Left forelimb (tissue), 1 donor: ENCODE results near the gene OGDHL.
"Not testable (repeated sequence)": the region's sequence is repeated elsewhere in the genome, so short reads cannot be mapped to it uniquely, and the experiment has no call there.

Source experiments
- DNase-seq: peaks from one replicate; pipeline ENCODE4 v3.0.0-alpha.2; 2018; ENCODE audit warnings: low spot score

Gene OGDHL

DNA sequence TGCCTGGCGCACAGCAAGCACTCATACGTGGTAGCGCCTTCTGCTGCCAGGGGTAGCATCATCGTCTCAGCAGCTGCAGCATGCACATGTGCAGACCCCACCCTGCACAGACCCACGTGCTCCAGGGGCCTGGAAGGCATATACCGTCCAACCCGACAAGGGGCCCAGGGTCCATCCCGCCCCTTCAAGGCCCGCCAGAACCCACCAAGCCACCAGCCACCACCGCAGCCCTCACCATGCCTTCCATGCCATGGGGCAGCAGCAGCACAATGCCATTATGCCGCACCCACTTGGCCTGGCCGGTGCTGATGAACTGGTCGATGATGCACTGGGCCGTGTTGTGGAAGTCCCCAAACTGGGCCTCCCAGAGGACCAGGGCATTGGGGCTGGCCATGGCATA lies 22.7 kb downstream of the OGDHL start:
- no peak for DNase-seq

DNA sequence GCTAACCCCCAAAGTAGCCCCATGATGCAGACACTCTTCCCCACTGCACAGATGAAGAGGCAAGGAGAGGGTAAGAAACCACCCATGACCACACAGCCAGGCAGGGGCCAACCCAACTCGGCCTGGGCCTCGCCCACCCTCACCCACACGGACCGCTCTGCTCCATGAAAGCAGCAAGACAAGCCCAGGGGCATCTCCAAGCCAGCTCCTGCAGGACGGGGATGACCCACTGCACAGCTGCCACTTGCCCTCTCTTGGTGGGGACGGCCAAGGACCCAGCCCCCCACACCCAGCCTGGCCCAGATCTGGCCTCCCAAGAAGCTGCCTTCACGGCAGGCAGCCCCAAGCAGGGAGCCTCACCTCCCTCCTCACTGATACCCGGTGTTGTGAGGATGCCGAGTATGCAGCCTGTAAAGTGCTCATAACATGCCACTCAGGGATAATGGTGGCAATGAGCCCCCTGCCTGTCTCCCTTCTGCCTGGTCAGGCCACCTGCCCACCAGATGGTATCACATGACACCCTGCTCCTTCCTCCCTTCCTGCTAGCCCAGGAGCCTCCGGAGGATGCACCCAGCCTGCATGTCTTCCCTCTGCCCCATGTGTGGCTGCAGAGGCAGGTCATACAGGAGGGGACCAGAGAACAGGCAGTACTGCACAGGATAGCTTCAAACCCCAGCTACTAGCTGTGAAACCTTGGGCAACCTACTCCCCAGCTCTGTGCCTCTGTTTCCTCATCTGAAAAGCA lies 23.3 kb downstream of the OGDHL start:
- no peak for DNase-seq

DNA sequence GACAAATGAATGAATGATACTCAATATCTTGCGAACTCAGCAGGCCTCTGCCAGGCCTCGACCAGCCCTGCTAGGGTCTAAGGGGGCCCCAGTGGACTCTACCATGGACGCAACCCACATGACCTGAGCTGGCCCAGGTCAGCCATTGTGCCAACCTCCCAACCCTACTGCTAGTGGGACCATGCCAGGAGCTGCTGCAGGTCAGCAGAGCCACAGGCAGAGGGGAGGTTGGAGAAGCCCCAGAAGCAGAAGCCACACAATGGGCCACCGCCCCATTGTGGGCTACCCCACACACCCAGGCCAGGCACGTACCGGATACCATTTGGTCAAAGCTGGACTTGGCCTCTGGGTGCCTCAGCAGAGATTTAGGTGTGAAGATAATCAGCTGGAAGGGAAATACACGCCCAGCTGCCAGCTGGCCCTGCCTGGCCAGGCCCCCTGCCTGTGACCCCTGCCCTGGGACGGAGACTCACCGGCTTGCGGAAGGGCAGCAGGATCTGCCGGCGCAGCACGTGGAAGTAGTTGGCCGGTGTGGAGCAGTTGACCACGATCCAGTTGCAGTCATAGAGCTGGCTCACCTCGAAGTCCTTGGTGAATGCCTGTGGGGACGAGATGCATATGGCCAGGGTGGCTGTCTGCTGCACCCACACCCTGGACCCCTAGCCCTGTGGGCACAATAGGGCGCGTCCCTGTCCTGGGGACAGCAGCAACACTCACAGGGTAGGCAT lies 24.5 kb downstream of the OGDHL start:
- DNase-seq, result no peak

DNA sequence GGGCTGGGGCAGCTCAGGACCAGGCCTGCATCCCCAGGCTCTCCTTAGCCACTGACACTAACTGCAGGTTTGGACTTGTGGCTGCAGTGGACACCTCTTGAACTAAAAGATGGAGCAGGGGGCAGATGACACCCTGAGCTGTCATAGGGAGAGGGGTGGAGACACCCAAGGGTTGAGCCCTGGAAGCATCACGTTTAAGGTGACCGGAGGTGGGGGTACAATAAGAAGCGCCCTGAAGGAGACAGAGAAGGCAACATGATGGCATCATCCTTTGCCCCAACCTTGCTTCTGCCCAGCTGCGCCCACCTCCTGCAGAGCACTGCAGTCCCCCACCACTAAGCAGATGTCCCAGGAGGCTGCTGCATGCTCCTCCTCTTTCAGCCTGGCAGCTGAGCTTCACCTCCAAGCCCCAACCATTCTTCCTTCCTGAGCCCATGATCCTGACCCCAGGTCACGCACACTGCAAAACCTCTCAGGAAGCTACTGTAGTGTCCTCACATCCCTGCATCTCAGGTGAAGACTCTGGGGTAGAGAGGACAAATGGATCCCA lies 25.5 kb downstream of the OGDHL start:
- no peak for DNase-seq

DNA sequence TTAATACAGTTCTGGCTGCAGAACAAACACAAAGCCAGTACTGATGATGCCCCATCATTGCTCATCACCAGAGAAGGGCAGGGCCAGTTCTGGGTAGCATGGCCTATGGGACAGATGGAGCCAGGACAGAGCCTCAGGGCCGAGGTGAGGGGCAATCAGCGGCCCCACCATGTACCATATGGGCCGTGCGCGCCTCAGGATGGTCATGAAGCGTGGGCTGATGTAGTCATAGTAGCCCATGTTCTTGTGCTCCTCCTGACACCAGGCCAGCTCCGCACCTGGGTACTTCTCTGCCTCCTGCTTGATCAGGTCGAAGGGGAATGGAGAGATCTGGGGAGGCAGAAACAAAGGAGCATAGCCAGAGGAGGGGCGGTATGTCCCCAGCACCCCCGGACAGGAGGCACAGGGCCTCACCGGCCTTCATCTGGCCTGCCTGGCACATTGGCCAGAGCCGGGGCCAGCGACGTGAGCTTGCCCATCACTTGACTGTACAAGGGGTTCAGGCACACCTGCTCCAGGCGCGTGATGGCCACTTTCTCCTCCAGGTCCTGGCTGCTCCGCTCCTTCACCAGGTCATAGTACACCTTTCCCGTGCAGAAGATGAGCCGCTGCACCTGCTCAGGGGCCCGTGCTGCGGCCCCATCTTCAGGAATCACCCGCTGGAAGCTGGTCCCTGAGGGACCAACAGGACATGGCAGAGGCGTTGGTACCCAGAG lies 26.1 kb downstream of the OGDHL start:
- DNase-seq, result no peak

DNA sequence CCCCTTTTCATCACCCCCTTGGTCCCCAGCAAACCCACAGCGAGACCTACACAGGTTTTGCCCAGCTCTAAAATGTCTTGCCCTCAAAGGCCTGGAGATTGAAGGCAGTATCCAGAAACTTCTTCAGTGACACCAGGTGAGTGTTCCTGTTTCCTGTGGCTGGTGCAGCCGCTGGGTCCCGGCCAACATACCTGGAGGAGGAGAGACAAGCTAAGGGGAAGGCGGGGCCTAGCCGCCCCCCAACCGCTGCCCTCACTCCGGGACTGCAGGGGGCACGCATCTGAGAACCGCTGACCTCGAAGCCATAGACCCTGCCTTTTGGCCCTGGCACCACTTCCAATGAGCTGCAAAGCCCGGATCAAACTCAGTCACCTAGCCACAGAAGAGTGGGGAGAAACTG lies 27.0 kb downstream of the OGDHL start:
- DNase-seq, result no peak

DNA sequence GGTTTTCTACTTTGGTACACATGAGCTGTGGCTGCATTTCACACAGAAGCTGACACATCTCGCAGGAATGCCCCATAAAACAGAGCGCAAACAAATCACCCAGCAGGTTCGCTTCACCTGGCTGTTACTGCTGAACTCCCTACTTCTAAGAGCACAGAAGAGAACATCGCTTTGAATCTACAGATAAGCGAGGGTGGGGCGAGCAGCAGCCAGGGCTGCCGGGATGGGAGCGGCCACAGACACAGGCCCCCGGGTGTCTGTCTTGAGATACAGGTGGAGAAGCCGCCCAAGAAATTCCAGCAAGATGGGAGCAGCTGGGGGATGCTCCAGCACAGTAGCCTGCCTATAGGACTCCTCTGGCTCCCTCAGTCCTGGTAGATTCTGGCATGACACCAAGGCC lies 27.4 kb downstream of the OGDHL start:
- DNase-seq, result no peak

DNA sequence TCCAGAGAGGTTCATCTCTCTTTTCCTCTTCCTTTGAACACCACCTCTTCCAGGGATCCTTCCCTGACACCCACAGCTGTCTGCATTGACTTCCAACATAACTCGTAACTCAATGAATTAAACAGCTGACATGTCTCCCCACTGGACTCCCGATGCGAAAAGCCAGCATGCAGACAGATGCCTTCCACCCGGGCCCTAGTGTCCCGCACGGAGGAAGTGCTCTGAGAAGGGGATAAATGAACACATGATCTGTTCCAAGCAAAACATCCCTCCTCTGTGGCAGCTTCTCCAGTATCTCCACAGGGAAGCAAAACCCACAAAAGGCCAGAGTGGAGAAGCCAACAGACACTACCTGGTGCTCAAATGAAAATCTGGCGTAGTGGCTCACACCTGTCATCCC lies 28.3 kb downstream of the OGDHL start:
- DNase-seq, result no peak

DNA sequence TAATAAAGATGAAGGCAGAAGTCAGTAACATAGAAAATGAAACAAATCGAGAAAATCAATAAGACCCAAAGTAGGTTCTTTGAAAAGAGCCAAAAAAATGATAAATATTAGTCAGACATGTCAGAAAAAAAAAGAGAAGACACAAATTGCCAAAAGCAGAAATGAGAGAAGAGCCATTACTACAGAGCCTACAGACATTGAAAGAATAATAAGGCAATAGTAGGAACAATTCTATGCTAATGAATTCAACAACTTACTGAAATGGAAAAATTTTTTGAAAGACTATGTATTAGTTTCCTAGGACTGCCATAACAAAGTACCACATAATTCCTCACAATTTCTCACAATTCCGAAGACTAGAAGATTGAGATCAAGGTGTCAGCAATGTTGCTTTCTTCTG lies 35.5 kb downstream of the OGDHL start:
- DNase-seq, result no peak

DNA sequence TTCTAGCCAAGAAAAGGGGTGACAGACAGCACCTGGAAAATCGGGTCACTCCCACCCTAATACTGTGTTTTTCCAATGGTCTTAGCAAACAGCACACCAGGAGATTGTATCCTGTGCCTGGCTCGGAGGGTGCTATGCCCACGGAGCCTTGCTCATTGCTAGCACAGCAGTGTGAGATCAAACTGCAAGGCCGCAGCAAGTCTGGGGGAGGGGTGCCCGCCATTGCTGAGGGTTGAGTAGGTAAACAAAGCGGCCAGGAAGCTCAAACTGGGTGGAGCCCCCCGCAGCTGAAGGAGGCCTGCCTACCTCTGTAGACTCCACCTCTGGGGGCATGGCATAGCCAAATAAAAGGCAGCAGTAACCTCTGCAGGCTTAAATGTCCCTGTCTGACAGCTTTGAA lies 47.0 kb downstream of the OGDHL start:
- DNase-seq, result not testable (repeated sequence)

DNA sequence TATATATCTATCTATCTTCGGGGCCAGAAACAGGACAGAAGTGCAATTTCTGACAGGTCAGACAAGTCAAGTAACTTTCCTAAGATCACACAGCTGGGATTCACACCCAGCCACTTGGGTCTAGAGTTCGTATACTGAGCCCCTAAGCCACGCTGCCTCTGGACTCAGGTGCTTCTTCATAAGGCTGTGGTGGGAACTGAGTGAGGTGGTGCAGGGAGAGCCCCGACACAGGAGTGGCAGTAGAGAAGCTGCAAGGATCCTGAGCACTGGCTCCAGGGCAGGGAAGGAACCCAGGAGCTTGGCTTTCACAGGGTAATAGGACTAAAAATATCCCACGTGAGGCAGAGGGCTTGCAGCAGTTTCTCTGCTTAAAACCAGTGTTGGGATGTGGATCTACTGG lies 48.9 kb downstream of the OGDHL start:
- DNase-seq, result no peak

DNA sequence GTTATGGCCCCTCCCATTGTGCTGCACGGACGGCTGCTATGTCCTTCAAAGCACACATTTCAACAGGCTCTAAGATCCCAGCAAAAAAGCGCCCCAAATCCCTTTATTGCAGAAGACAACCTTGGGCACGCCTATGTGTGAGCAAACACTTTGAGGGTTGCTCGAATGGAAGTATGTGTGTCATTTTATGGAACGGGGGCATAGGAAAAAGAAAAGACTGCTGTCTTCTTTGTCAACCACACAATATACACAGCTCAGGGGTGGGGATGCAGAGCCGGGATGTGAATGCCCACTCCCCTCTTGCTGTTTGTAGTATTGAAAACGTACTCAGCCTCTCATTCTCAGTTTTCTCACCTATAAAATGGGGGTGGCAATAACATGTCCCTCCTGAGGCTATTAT lies 50.6 kb downstream of the OGDHL start:
- no peak for DNase-seq

DNA sequence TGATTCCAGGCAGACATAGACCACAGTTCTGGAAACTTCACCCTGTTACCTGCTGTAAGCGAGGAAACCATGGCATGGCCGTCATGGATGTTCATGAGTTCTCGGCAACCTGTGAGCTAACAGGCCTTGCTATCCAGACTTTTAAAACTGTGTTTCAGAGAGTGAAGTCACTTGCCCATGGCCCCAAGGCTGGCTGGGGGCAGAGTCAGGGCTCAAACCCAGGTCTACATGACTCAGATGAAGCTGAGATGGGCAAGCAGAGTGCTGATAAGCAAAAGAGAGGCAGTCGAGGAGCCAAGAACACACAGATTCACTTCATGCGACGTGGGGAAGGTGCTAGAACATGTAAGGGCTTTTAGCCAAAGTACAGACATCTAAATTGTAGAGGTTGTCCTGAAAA lies 51.2 kb downstream of the OGDHL start:
- no peak for DNase-seq

DNA sequence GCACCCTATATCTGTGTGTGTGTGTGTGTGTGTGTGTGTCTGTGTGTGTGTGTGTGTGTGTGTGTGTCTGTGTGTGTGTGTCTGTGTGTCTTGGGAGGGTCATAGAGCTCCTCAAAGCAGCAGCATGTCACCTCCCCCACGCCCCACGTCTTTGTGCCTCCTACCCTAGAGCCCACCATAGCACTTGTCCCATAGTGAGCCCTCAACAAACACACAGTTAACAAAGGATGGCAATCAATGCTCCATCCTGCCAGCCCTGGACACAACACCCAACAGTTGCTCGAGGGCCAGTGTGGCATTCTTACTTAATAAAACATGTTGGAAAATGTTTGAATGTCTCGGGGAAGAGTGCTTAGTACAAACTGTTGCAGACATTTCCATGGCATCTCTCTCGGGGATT lies 52.2 kb downstream of the OGDHL start:
- no peak for DNase-seq

DNA sequence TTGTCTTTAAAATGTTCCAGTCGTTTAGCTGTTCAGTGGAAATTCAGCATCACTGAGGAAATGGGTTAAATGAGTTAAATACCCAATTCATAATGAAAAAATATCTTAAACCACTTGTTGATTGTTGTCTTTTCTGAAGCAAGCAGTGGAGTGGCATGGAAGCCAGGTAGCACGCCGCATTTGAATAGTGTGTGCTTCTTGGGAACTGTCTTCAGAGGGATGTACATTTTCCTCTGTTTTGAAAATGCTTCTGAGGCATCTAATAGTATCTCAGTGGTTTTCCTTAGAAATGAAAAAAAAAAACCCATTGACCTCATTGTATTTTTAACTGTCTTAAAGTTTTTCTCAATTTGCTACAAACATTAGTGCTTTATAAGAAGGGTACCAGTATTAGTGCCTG lies 54.5 kb downstream of the OGDHL start:
- DNase-seq, result no peak

DNA sequence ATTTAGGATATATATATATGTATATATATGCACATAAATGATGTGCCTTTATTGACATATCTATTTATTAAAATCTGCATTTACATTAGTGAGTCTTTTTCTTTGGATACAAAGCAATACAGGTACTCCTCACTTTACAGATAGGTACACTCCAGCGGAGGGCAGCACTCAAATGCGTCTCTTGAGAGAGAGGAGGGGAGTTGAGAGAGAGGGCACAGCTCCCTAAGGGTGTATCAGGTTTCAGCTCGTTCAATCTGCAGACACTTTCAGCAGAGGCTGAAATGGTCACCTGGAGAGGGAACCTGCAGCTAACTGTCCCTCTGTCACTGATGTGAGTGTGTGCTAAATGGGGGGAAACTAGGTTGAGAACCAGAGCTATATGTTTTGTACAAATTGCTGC lies 61.1 kb downstream of the OGDHL start:
- no peak for DNase-seq

DNA sequence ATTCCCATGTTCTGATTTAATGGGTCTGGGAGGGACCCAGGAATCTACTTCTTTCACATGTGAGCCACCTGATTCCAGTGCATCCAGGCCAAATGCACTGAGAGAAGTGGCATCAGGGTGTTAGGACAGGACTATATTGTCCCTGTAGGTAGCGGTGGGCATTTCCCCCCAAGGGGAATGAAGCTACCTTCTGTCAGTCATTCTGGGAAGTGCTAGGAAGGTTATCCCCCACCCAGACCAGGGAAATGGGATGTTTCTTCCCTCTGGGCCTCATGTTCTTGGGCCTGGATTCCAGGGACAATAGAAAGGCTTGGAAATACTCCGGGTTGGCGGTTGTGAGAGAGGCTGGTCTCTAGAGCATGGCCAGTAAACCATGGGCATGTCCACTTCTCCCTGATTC lies 61.9 kb downstream of the OGDHL start:
- no peak for DNase-seq

DNA sequence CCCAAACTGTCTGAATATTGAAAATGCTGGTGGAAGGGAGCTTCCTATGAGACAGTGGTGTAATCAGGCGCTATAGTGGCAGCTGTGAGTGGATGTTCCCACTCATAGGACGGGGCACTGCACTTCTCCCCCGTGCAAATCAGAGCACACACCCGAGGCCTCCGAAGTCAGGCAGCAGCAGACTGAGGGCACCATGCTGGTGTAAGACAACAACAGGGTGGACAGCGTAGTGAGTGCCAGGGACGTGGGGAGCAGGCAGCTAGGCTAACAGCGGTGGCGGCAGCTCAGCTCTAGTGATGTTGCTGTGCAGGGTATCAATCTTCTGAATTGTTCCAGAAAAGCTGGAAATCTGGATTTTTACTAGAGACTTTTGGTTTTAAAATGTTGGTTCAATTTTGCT lies 63.4 kb downstream of the OGDHL start:
- no peak for DNase-seq

DNA sequence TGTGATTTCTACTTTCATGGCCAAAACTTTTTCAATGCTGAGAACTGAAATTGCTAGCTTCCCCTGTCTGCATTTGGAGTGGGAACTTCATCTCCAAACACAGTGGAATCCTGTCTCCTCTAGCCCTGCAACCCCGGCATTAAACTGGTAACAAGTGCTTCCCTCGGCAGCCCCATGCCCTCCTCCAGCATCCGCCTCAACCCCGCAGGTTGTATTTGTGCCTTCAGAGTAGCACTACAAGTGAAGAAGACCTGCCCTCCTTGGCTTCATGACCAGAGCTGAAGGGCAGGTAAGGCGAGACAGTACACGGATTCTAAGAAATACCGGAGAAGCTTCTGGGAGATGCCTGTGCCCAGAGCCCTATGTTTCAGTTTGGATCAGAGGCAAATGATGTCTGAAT lies 65.8 kb downstream of the OGDHL start:
- no peak for DNase-seq

DNA sequence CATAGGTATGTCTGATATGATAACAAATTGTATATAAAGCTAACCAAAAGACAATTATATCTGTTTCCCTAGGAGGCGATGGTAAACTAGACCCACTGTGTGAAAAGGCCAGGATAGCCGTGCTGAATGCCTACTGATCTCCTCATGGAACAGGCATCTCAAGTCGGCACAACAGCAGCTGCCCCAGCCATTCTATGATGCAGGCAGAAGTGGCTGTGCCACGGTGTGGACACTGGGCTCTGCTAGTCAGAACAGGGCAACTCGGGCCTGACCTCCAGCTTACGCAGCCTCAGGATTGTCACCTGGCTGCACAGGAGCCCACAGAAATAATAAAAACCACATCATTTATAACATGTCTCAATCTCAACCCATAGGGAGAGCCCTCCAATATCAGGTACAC lies 67.7 kb downstream of the OGDHL start:
- DNase-seq, result no peak

DNA sequence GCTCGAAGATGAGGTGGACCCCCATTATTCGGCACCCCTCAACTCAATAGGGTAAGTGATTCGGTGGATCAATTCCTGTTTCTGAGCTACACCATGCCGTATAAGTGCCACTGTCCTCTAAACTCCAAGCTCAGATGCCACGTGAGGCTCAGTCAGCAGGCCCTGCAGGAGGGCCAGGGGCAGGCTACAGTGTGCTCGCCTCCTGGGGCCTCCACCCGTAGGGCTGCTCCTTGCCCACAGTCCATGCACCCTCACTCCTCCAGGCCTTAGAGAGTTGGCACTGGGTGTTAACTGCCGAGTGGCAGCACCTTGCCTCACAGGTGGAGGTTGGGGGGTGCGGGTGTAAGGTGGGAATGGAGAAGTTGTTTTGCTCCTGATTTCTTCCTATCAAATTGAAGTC lies 70.5 kb downstream of the OGDHL start:
- DNase-seq, result no peak

DNA sequence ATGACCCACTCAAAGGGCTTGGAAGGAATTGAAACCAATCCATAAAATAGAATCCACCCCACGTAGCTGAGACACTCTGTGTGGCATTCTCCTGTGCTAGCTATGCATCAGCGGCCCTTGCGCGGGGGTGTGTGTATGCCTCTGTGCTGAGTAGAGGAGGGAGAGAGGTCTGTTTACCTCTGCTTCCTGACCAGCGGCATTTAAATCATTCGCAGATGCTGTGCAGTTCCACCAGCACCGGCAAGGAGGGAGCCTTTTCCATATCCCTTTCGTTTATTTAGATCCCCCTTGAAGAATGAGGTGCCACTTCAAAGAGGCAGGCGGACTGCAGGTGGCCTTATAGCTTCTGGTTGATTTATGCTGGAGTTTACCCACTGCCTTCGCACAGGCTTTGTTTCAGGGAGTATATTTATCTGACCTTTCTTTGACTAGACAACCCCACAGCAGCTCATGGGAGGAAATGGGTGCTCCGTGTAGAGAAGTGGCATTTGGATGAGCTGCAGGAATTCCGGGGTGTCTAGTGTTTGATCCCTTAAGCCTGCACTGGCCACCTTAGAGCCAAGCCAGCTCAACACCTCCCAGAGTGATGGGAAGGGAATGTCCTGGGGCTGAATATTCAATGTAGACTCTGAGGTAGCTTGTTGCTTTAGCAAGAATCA lies 71.3 kb downstream of the OGDHL start:
- no peak for DNase-seq
